Activated CD8-positive, alpha-beta memory T cell treated with anti-CD3 and anti-CD28 coated beads, Interleukin-2, amount 50 U/mL, for 1 hour (primary cell): ENCODE results near the gene PIEZO1.

ENCODE experiments used
- DNase-seq: peaks from one replicate; pipeline ENCODE4 v3.0.0-alpha.2; 2020; ENCODE audit errors: extremely low read depth

The PIEZO1 gene

GRCh38 chr16:88705801-88706228, 79.2 kb downstream of the PIEZO1 start:
- no peak for DNase-seq

GRCh38 chr16:88705076-88705684, 79.8 kb downstream of the PIEZO1 start:
- DNase-seq, result no peak

- DNase-seq, result peak; percentile 63
Measured at GRCh38 chr16:88703486-88704309, 81.3 kb downstream of the PIEZO1 start.

GRCh38 chr16:88702371-88703210, 82.4 kb downstream of the PIEZO1 start:
- no peak for DNase-seq

GRCh38 chr16:88701581-88702370, 83.2 kb downstream of the PIEZO1 start:
- no peak for DNase-seq

- DNase-seq, result peak; percentile 92
Measured at GRCh38 chr16:88700636-88701482, 84.2 kb downstream of the PIEZO1 start.

GRCh38 chr16:88700322-88700635, 84.7 kb downstream of the PIEZO1 start:
- DNase-seq, result no peak

GRCh38 chr16:88699180-88699579, 85.8 kb downstream of the PIEZO1 start:
- no peak for DNase-seq

GRCh38 chr16:88698646-88699045, 86.4 kb downstream of the PIEZO1 start:
- DNase-seq, result no peak

GRCh38 chr16:88697831-88698615, 87.0 kb downstream of the PIEZO1 start:
- DNase-seq, result no peak

- no peak for DNase-seq
Measured at GRCh38 chr16:88697116-88697830, 87.7 kb downstream of the PIEZO1 start.

- no peak for DNase-seq
Measured at GRCh38 chr16:88696441-88696840, 88.6 kb downstream of the PIEZO1 start.

GRCh38 chr16:88695753-88696152, 89.3 kb downstream of the PIEZO1 start:
- no peak for DNase-seq

GRCh38 chr16:88695218-88695617, 89.8 kb downstream of the PIEZO1 start:
- no peak for DNase-seq

- no peak for DNase-seq
Measured at GRCh38 chr16:88694221-88695087, 90.6 kb downstream of the PIEZO1 start.

GRCh38 chr16:88693420-88694177, 91.4 kb downstream of the PIEZO1 start:
- no peak for DNase-seq

GRCh38 chr16:88692861-88693260, 92.2 kb downstream of the PIEZO1 start:
- DNase-seq, result no peak
